GM20000 (cell line): ENCODE data around the gene TPP1.

Experiments
- DNase-seq: peaks from one replicate; pipeline ENCODE4 v3.0.0; 2012; ENCODE audit warnings: low spot score
- TF ChIP-seq, protein P1 (sequence below): IDR thresholded peaks from 2 replicates; pipeline ENCODE4 v1.5.1; 2012; ENCODE audit warnings: mild to moderate bottlenecking, control low read depth; ENCODE audit errors: extremely low read depth, missing control alignments

TPP1 gene

DNA sequence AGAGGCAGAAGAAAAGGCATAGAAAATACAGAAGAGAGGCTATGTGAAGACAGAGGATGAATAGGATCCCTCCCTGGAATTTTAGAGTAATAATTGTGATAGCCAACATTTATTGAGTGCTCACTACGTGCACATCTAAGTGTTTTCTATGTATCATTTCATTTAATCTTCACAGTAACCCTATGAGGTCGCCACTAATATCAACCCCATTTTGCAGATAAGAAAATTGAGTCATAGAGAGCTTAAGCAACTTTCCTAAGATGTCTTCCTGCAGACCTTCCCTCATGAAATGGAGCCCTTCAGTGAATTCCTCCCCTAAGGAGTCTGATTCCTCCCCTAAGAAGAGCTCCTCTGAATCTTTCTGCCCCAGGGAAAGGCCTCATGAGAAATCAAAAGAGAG, 53.9 kb downstream of the TPP1 start:
- TF ChIP-seq, protein P1, sequence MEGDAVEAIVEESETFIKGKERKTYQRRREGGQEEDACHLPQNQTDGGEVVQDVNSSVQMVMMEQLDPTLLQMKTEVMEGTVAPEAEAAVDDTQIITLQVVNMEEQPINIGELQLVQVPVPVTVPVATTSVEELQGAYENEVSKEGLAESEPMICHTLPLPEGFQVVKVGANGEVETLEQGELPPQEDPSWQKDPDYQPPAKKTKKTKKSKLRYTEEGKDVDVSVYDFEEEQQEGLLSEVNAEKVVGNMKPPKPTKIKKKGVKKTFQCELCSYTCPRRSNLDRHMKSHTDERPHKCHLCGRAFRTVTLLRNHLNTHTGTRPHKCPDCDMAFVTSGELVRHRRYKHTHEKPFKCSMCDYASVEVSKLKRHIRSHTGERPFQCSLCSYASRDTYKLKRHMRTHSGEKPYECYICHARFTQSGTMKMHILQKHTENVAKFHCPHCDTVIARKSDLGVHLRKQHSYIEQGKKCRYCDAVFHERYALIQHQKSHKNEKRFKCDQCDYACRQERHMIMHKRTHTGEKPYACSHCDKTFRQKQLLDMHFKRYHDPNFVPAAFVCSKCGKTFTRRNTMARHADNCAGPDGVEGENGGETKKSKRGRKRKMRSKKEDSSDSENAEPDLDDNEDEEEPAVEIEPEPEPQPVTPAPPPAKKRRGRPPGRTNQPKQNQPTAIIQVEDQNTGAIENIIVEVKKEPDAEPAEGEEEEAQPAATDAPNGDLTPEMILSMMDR = no peak

DNA sequence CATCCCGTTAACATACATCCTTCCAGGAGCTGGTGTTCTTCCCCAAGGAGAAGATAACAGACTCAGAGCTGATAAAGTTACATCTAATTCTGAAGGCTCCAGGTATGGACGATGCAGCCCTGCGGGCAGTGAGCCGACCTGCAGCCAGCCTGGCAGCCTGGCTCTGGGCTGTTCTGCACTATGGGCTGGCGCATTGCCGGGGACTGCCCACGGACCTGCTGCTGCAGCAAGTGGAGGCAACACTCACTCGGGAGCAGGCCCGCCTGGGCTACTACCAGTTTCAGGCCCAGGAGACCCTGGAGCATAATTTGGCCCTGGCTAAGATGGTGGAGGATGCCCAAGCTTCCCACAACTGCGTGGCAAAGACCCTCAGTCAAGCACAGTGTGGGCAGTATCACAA, 55.6 kb downstream of the TPP1 start:
- TF ChIP-seq, protein P1 = no peak
- no peak for DNase-seq

More for the DNA sequence above, 53.9 kb downstream of the TPP1 start:
- DNase-seq = no peak

DNA sequence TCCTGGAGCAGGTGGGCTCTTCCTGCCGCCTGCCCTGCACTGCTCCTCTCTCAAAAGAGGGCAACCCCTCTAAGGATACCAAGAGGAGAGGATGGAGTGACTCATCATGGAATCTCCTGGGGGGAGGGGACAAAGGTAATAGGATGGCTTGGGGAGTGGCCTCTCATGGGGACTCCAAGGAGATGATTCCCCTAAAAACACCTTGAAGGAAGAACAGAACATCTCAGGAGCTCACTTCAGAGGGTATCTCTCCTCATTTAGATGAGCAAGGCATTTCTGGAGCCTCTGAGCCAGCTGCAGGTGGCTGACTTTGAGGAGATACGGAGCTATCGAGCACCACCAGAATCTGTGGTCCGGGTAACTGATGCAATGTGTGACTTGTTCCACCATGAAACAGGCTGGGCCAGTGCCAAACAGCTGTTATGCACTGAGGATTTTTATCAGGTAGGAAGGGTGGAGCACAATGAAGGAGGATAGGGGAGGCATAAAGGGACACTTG, 56.1 kb downstream of the TPP1 start:
- no peak for DNase-seq
- TF ChIP-seq, protein P1 = no peak
